ENCODE measurements around the gene SLIT1. TPM values are rescaled to one million over a fixed set of nuclear protein-coding genes. Genes with fewer than 3 reads are reported as not detected.

Gene SLIT1
- total RNA-seq, 1 experiment from 2014 or later, result not detected

DNA sequence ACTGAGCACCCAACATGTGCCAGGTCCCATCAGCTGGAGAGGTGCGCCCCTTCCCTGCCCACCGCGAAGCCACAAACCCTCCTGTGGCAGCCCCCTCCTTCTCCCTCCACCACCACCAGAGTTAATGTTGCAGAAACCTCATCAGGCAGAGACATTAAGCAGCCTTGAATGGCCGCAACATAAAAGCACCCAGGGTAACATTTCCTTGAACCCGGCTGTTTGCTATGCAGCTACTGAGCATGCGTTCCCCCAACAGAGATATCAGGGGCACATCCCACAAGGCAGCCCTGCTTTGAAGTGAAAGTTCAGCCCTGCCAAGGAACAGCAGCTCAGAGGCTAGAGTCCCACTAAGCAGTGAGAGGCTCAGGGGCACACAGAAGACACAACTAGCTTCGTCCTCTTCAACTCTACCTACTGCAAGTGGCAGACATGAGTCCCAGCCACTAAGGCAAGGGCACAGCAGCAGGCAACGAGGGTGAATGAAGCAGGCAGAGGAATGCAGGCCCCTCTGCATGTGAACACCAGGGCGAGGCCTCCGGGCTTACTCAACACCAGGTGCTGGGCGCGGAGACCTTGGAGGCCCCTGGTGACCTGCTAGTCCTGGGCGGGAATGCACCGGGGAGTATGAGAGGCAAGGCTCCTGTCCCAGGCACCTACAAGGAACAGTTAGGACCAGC lies 107.4 kb downstream of the SLIT1 start:
- intact Hi-C loops (cut with micrococcal nuclease), result no loop called here
- Mint-ChIP-seq H3K4me3 (ENCODE audit: unreplicated experiment) (no peak overlapping the region), H3K27ac (ENCODE audit: low read depth, unreplicated experiment) (no peak overlapping the region), H3K36me3 (ENCODE audit: insufficient read depth, unreplicated experiment) (no peaks in the 10 kb centered on the region), H3K9me3 (ENCODE audit: unreplicated experiment) (no peaks in the 10 kb centered on the region), H3K27me3 (ENCODE audit: insufficient read depth, unreplicated experiment) (peaks cover 51% of the 10 kb centered on the region), H3K4me1 (ENCODE audit: insufficient read depth, unreplicated experiment) (no peaks in the 10 kb centered on the region)
- DNase-seq (ENCODE audit: unreplicated experiment), result no peak
- ChIA-PET CTCF (interaction anchor here (0.6 to 3.1 kb wide), 6 partner anchors 40 to 1424 kb away, joined by 3 to 32 read pairs (median 4); no protein-coding TSS in a partner anchor), POLR2A (no interaction called here)
- TF ChIP-seq, protein P1, sequence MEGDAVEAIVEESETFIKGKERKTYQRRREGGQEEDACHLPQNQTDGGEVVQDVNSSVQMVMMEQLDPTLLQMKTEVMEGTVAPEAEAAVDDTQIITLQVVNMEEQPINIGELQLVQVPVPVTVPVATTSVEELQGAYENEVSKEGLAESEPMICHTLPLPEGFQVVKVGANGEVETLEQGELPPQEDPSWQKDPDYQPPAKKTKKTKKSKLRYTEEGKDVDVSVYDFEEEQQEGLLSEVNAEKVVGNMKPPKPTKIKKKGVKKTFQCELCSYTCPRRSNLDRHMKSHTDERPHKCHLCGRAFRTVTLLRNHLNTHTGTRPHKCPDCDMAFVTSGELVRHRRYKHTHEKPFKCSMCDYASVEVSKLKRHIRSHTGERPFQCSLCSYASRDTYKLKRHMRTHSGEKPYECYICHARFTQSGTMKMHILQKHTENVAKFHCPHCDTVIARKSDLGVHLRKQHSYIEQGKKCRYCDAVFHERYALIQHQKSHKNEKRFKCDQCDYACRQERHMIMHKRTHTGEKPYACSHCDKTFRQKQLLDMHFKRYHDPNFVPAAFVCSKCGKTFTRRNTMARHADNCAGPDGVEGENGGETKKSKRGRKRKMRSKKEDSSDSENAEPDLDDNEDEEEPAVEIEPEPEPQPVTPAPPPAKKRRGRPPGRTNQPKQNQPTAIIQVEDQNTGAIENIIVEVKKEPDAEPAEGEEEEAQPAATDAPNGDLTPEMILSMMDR (IDR thresholded peaks at IDR 0.05; ENCODE audit: unreplicated experiment), result no peak
- no TSS peak for BruUV-seq (replicated peaks)

DNA sequence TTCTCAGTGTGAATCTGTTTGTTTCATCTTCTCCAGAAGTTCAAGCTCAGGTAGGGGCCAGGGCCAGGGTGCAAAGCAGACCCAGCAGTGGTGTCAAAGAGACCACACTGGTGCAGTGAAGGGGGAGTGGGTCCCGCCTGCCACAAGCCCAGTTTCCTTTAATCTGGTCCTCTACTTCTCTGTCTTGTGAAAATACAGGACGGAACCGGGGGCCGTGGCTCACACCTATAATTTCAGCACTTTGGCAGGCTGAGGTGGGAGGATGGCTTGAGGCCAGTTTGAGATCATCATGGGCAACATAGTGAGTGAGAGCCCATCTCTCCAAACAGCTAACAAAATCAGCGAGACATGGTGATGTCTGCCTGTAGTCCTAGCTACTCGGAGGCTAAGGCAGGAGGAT lies 109.0 kb downstream of the SLIT1 start:
- Mint-ChIP-seq H3K36me3 (ENCODE audit: insufficient read depth, unreplicated experiment) (no peaks in the 10 kb centered on the region), H3K27ac (ENCODE audit: low read depth, unreplicated experiment) (no peak overlapping the region), H3K27me3 (ENCODE audit: insufficient read depth, unreplicated experiment) (peaks cover 54% of the 10 kb centered on the region), H3K4me3 (ENCODE audit: unreplicated experiment) (no peak overlapping the region), H3K9me3 (ENCODE audit: unreplicated experiment) (no peaks in the 10 kb centered on the region), H3K4me1 (ENCODE audit: insufficient read depth, unreplicated experiment) (peaks cover 5% of the 10 kb centered on the region)
- POLR2A ChIA-PET, result no interaction called here
- TF ChIP-seq, protein P1 (IDR thresholded peaks at IDR 0.05; ENCODE audit: unreplicated experiment), result no peak
- no TSS peak for BruUV-seq (replicated peaks)
- CTCF ChIA-PET, result interaction anchor here (1.0 to 3.1 kb wide), 3 partner anchors 39 to 133 kb away, joined by 4 to 32 read pairs (median 5); no protein-coding TSS in a partner anchor
- intact Hi-C loops (cut with micrococcal nuclease), result no loop called here
- no peak for DNase-seq (ENCODE audit: unreplicated experiment)

DNA sequence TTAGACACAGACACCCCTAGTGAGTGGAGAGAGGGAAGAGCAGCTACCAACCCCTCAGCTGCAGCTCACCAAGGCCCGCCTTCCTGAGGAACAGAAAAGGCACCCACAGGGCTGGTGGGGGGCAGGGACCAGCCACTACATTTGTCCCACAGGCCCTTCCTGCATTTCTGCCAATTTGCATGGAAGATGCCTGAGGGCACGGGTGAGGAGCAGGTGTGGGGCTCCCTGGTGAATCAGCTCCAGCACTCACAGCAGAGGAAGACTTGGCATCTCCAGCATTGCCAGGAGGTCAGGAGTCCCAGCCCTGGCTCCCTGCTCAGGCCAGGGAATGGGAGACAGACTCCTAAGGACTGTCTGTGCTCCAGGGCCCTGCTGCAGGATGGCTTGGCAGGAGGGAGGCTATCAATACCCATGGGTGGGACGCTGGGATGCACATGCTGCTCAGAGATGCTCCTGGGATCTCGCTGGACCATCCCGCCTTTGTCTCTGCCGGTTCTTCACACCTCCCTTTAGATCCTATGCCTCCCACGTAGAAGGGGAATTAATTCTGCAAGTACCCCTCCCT lies 109.7 kb downstream of the SLIT1 start:
- Mint-ChIP-seq H3K27me3 (ENCODE audit: insufficient read depth, unreplicated experiment) (peaks cover 60% of the 10 kb centered on the region), H3K27ac (ENCODE audit: low read depth, unreplicated experiment) (no peak overlapping the region), H3K4me3 (ENCODE audit: unreplicated experiment) (no peak overlapping the region), H3K4me1 (ENCODE audit: insufficient read depth, unreplicated experiment) (peaks cover 5% of the 10 kb centered on the region), H3K9me3 (ENCODE audit: unreplicated experiment) (no peaks in the 10 kb centered on the region), H3K36me3 (ENCODE audit: insufficient read depth, unreplicated experiment) (no peaks in the 10 kb centered on the region)
- TF ChIP-seq, protein P1 (IDR thresholded peaks at IDR 0.05; ENCODE audit: unreplicated experiment), result no peak
- ChIA-PET CTCF (interaction anchor here (0.7 to 8.5 kb wide), 2 partner anchors 46 to 134 kb away, joined by 3 to 179 read pairs; no protein-coding TSS in a partner anchor), POLR2A (no interaction called here)
- no TSS peak for BruUV-seq (replicated peaks)
- intact Hi-C loops (cut with micrococcal nuclease), result no loop called here
- DNase-seq (ENCODE audit: unreplicated experiment), result no peak

DNA sequence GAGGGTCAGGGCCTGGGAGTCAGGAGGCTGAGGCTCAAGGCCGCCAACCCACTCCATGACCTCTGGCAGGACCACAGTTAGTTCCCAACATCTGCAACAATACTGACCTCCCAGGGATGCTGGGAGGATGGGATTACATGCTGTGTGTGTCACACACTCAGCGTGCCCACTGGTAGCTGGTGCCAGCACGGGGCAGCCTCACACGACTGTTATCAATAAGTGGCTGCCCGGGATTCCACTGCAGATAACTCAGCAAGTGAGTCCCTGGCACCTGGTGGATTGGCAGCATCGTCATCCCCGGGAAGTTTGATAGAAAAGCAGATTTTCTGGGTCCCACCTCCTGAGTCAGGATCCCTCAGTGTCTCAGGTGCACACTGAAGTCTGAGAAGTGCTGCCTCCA lies 110.3 kb downstream of the SLIT1 start:
- H3K36me3 Mint-ChIP-seq (ENCODE audit: insufficient read depth, unreplicated experiment), result no peaks in the 10 kb centered on the region
- BruUV-seq (replicated peaks), result no TSS peak
- ChIA-PET POLR2A (no interaction called here), CTCF (interaction anchor here (0.7 to 8.5 kb wide), 4 partner anchors 24 to 135 kb away, joined by 3 to 179 read pairs (median 36); no protein-coding TSS in a partner anchor)
- DNase-seq (ENCODE audit: unreplicated experiment), result no peak
- no peak overlapping the region for H3K4me3 Mint-ChIP-seq (ENCODE audit: unreplicated experiment)
- H3K27me3 Mint-ChIP-seq (ENCODE audit: insufficient read depth, unreplicated experiment), result peaks cover 57% of the 10 kb centered on the region
- peaks cover 5% of the 10 kb centered on the region for H3K4me1 Mint-ChIP-seq (ENCODE audit: insufficient read depth, unreplicated experiment)
- no peak overlapping the region for H3K27ac Mint-ChIP-seq (ENCODE audit: low read depth, unreplicated experiment)
- TF ChIP-seq, protein P1 (IDR thresholded peaks at IDR 0.05; ENCODE audit: unreplicated experiment), result no peak
- intact Hi-C loops (cut with micrococcal nuclease), result no loop called here
- no peaks in the 10 kb centered on the region for H3K9me3 Mint-ChIP-seq (ENCODE audit: unreplicated experiment)

Measured in MCF 10A (cell line).